Activated CD8-positive, alpha-beta memory T cell treated with anti-CD3 and anti-CD28 coated beads, Interleukin-2, amount 50 U/mL, for 1 hour (primary cell): ENCODE measurements around the gene CTCF.

Experiments
- DNase-seq: peaks from one replicate; pipeline ENCODE4 v3.0.0-alpha.2; 2020; ENCODE audit errors: extremely low read depth

The CTCF gene

GRCh38 chr16:67678354-67679023, 116.2 kb downstream of the CTCF start:
- DNase-seq: no peak

GRCh38 chr16:67679935-67680897, 117.9 kb downstream of the CTCF start:
- DNase-seq: no peak

GRCh38 chr16:67683767-67684166, 121.4 kb downstream of the CTCF start:
- no peak for DNase-seq

- DNase-seq: no peak
These were observed 123.2 kb downstream of the CTCF start for GRCh38 chr16:67685388-67686112.
